CD1c-positive myeloid dendritic cell (primary cell): Measurements from ENCODE around the gene BLOC1S4.
"Not testable (repeated sequence)": the region's sequence is repeated elsewhere in the genome, so short reads cannot be mapped to it uniquely, and the experiment has no call there.

Experiments used
- DNase-seq: peaks from one replicate; pipeline ENCODE4 v3.0.0-alpha.2; 2016; ENCODE audit errors: extremely low spot score

BLOC1S4 gene

GRCh38 chr4:6718932-6719610, 3.1 kb downstream of the BLOC1S4 start:
- no peak for DNase-seq

- no peak for DNase-seq
These were observed 3.7 kb downstream of the BLOC1S4 start for GRCh38 chr4:6719611-6720179.

GRCh38 chr4:6720202-6720699, 4.3 kb downstream of the BLOC1S4 start:
- peak; percentile 86 for DNase-seq

- DNase-seq = no peak
These were observed 5.1 kb downstream of the BLOC1S4 start for GRCh38 chr4:6721121-6721520.

- DNase-seq = no peak
These were observed 6.9 kb downstream of the BLOC1S4 start for GRCh38 chr4:6722891-6723290.

GRCh38 chr4:6723851-6724250, 7.9 kb downstream of the BLOC1S4 start:
- DNase-seq = no peak

GRCh38 chr4:6724421-6725111, 8.6 kb downstream of the BLOC1S4 start:
- peak; percentile 78 for DNase-seq

- not testable (repeated sequence) for DNase-seq
These were observed 9.5 kb downstream of the BLOC1S4 start for GRCh38 chr4:6725427-6725961.

- DNase-seq = no peak
These were observed 11.3 kb downstream of the BLOC1S4 start for GRCh38 chr4:6727081-6727942.

GRCh38 chr4:6727943-6728250, 11.9 kb downstream of the BLOC1S4 start:
- DNase-seq = no peak

- no peak for DNase-seq
These were observed 12.5 kb downstream of the BLOC1S4 start for GRCh38 chr4:6728320-6729029.

- DNase-seq = peak; percentile 66
These were observed 14.8 kb downstream of the BLOC1S4 start for GRCh38 chr4:6730603-6731317.

- no peak for DNase-seq
These were observed 15.3 kb downstream of the BLOC1S4 start for GRCh38 chr4:6731318-6731675.

GRCh38 chr4:6731780-6732179, 15.8 kb downstream of the BLOC1S4 start:
- no peak for DNase-seq

GRCh38 chr4:6732441-6733357, 16.7 kb downstream of the BLOC1S4 start:
- DNase-seq = peak; percentile 73

- no peak for DNase-seq
These were observed 17.6 kb downstream of the BLOC1S4 start for GRCh38 chr4:6733358-6734164.

GRCh38 chr4:6734165-6734786, 18.3 kb downstream of the BLOC1S4 start:
- no peak for DNase-seq

GRCh38 chr4:6739920-6740319, 23.9 kb downstream of the BLOC1S4 start:
- DNase-seq = no peak
